ENCODE results near the gene MED9.
"Not testable (repeated sequence)": the region's sequence is repeated elsewhere in the genome, so short reads cannot be mapped to it uniquely, and the experiment has no call there.

The MED9 gene

GRCh38 chr17:17455173-17455572 lies 21.6 kb upstream of the MED9 start:
- DNase-seq (ENCODE audit: low spot score): no peak

- no peak for DNase-seq (ENCODE audit: low spot score)
These were observed 20.5 kb upstream of the MED9 start for GRCh38 chr17:17456251-17456650.

GRCh38 chr17:17457680-17458079 lies 19.1 kb upstream of the MED9 start:
- no peak for DNase-seq (ENCODE audit: low spot score)

- DNase-seq (ENCODE audit: low spot score): no peak
These were observed 16.8 kb upstream of the MED9 start for GRCh38 chr17:17460038-17460437.

- no peak for DNase-seq (ENCODE audit: low spot score)
These were observed 14.6 kb upstream of the MED9 start for GRCh38 chr17:17462048-17462824.

- no peak for DNase-seq (ENCODE audit: low spot score)
These were observed 13.0 kb upstream of the MED9 start for GRCh38 chr17:17463821-17464220.

GRCh38 chr17:17465878-17466277 lies 10.9 kb upstream of the MED9 start:
- not testable (repeated sequence) for DNase-seq (ENCODE audit: low spot score)

- no peak for DNase-seq (ENCODE audit: low spot score)
These were observed 10.3 kb upstream of the MED9 start for GRCh38 chr17:17466511-17466910.

- DNase-seq (ENCODE audit: low spot score): no peak
These were observed 9.8 kb upstream of the MED9 start for GRCh38 chr17:17467016-17467415.

- no peak for DNase-seq (ENCODE audit: low spot score)
These were observed 9.1 kb upstream of the MED9 start for GRCh38 chr17:17467720-17468119.

- DNase-seq (ENCODE audit: low spot score): no peak
These were observed 8.4 kb upstream of the MED9 start for GRCh38 chr17:17468217-17469010.

GRCh38 chr17:17469358-17469757 lies 7.4 kb upstream of the MED9 start:
- no peak for DNase-seq (ENCODE audit: low spot score)

- DNase-seq (ENCODE audit: low spot score): no peak
These were observed 6.8 kb upstream of the MED9 start for GRCh38 chr17:17469996-17470395.

GRCh38 chr17:17472333-17472920 lies 4.4 kb upstream of the MED9 start:
- DNase-seq (ENCODE audit: low spot score): no peak

- no peak for DNase-seq (ENCODE audit: low spot score)
These were observed 2.5 kb upstream of the MED9 start for GRCh38 chr17:17474341-17474740.

GRCh38 chr17:17479209-17479608 lies 2.4 kb downstream of the MED9 start:
- DNase-seq (ENCODE audit: low spot score): no peak

- DNase-seq (ENCODE audit: low spot score): no peak
These were observed 3.9 kb downstream of the MED9 start for GRCh38 chr17:17480593-17481148.

- no peak for DNase-seq (ENCODE audit: low spot score)
These were observed 5.1 kb downstream of the MED9 start for GRCh38 chr17:17481860-17482259.

- DNase-seq (ENCODE audit: low spot score): no peak
These were observed 7.7 kb downstream of the MED9 start for GRCh38 chr17:17484451-17484899.

GRCh38 chr17:17485420-17485819 lies 8.6 kb downstream of the MED9 start:
- no peak for DNase-seq (ENCODE audit: low spot score)

- DNase-seq (ENCODE audit: low spot score): not testable (repeated sequence)
These were observed 9.6 kb downstream of the MED9 start for GRCh38 chr17:17486416-17486815.

- DNase-seq (ENCODE audit: low spot score): no peak
These were observed 11.2 kb downstream of the MED9 start for GRCh38 chr17:17487998-17488397.

- DNase-seq (ENCODE audit: low spot score): no peak
These were observed 14.3 kb downstream of the MED9 start for GRCh38 chr17:17491031-17491471.

Data from CD4-positive, alpha-beta T cell treated with Interleukin-6 at 100 ng/mL for 8 hours (primary cell).